ENCODE results near the gene CCDC141. TPM values are rescaled to one million over a fixed set of nuclear protein-coding genes. Genes with fewer than 3 reads are reported as not detected.
A peak's percentile ranks its signal among the peaks of the same experiment; 100 is the strongest.
"Not testable (repeated sequence)": the region's sequence is repeated elsewhere in the genome, so short reads cannot be mapped to it uniquely, and the experiment has no call there.

CCDC141 gene
- 10 to 100 TPM; 13.2 to 44.8 (median 16.8) TPM for total RNA-seq
- total RNA-seq (2013) = 23.3 TPM
- 1.6 to 65.6 (median 30.2) reads per million in 29 experiments for total RNA-seq

GRCh38 chr2:179049546-179050311 lies at the start of gene CCDC141:
TSS of gene CCDC141 (minus strand) at chr2:179050137. CDS start at chr2:179049941, 196 bp downstream.
- Histone ChIP-seq H3K27me3 (replicated peaks in 1 of 2; ENCODE audit: control insufficient read depth in 2 of 2, extremely low read depth in 1 of 2, insufficient read depth in 2 of 2, low read length in 1 of 2) (no peaks in the 10 kb centered on the region), H3K36me3 (ENCODE audit: control insufficient read depth in 2 of 2, extremely low read depth in 1 of 2, insufficient read depth in 1 of 2, low read length in 1 of 2) (peaks cover 0 to 8% of the 10 kb centered on the region in 2 donors), H3K4me1 (ENCODE audit: control insufficient read depth in 1 of 2, extremely low read depth in 1 of 2, insufficient read depth in 2 of 2, low read length in 2 of 2) (peaks cover 8 to 24% of the 10 kb centered on the region in 2 experiments), H3K27ac (ENCODE audit: low read length) (peak within 1 kb of the TSS; percentile 77), H3K9me3 (no peaks in the 10 kb centered on the region), H3K4me3 (ENCODE audit: control insufficient read depth in 1 of 2, extremely low read depth in 1 of 2, low read length in 1 of 2) (peak within 1 kb of the TSS; percentile 58 to 77)
- peak; percentile 77 to 81 (median 80) for ATAC-seq (replicated peaks in 1 of 4)
- Mint-ChIP-seq H3K27ac (peak within 1 kb of the TSS; percentile 95 to 98), H3K9me3 (no peaks in the 10 kb centered on the region), H3K36me3 (peaks cover 8% of the 10 kb centered on the region), H3K4me1 (peaks cover 49 to 55% (median 49%) of the 10 kb centered on the region in 3 donors), H3K4me3 (peak within 1 kb of the TSS; percentile 86 to 90 (median 89)), H3K27me3 (no peaks in the 10 kb centered on the region)
- DNase-seq = peak in 21 of 35 experiments; percentile 2 to 47 (median 14)
- 11% methylated on average over 6 of the region's 12 CpGs for WGBS (ENCODE audit: insufficient coverage)
- POLR2A ChIA-PET = interaction anchor here (0.6 to 1.0 kb wide), 5 partner anchors 8 to 538 kb away, joined by 3 to 9 read pairs (median 4); no protein-coding TSS in a partner anchor
- CTCF ChIA-PET = interaction anchor here (0.6 to 1.1 kb wide), 6 partner anchors 8 to 753 kb away, joined by 3 to 4 read pairs (median 3); no protein-coding TSS in a partner anchor

- no peak overlapping the region for H3K27ac ChIP-seq (ENCODE audit: low read length)
- no peak overlapping the region for H3K27ac Mint-ChIP-seq
- H3K4me1 Mint-ChIP-seq = peaks cover 16 to 22% (median 21%) of the 10 kb centered on the region in 3 donors
- H3K4me3 ChIP-seq (ENCODE audit: control insufficient read depth in 1 of 2, extremely low read depth in 1 of 2, low read length in 1 of 2) = no peak overlapping the region
- H3K36me3 ChIP-seq (ENCODE audit: control insufficient read depth in 2 of 2, extremely low read depth in 1 of 2, insufficient read depth in 1 of 2, low read length in 1 of 2) = no peaks in the 10 kb centered on the region
- DNase-seq = no peak
- H3K4me1 ChIP-seq (ENCODE audit: control insufficient read depth in 1 of 2, extremely low read depth in 1 of 2, insufficient read depth in 2 of 2, low read length in 2 of 2) = peaks cover 7 to 11% of the 10 kb centered on the region in 2 experiments
- H3K36me3 Mint-ChIP-seq = peaks cover 4% of the 10 kb centered on the region
- H3K9me3 ChIP-seq = no peaks in the 10 kb centered on the region
- H3K4me3 Mint-ChIP-seq = no peak overlapping the region
- WGBS (ENCODE audit: insufficient coverage) = no CpG with 5 or more reads among the region's 4 CpGs
- H3K9me3 Mint-ChIP-seq = peaks cover 0 to 4% (median 0%) of the 10 kb centered on the region in 3 donors
- ChIA-PET CTCF (no interaction called here), POLR2A (no interaction called here)
- no peaks in the 10 kb centered on the region for H3K27me3 Mint-ChIP-seq
- no peaks in the 10 kb centered on the region for H3K27me3 ChIP-seq (replicated peaks in 1 of 2; ENCODE audit: control insufficient read depth in 2 of 2, extremely low read depth in 1 of 2, insufficient read depth in 2 of 2, low read length in 1 of 2)
- ATAC-seq (replicated peaks in 1 of 4) = no peak
These were observed 48.2 kb upstream of the CCDC141 start for GRCh38 chr2:179098080-179098689.

GRCh38 chr2:179097131-179097530 lies 47.2 kb upstream of the CCDC141 start:
- Mint-ChIP-seq H3K27ac (no peak overlapping the region), H3K4me3 (no peak overlapping the region), H3K4me1 (peaks cover 16 to 22% (median 21%) of the 10 kb centered on the region in 3 donors), H3K27me3 (no peaks in the 10 kb centered on the region), H3K36me3 (peaks cover 4% of the 10 kb centered on the region), H3K9me3 (peaks cover 0 to 4% (median 0%) of the 10 kb centered on the region in 3 donors)
- no peaks in the 10 kb centered on the region for H3K9me3 ChIP-seq
- no peaks in the 10 kb centered on the region for H3K36me3 ChIP-seq (ENCODE audit: control insufficient read depth in 2 of 2, extremely low read depth in 1 of 2, insufficient read depth in 1 of 2, low read length in 1 of 2)
- WGBS (ENCODE audit: insufficient coverage) = no CpG with 5 or more reads among the region's 1 CpG
- no peak overlapping the region for H3K4me3 ChIP-seq (ENCODE audit: control insufficient read depth in 1 of 2, extremely low read depth in 1 of 2, low read length in 1 of 2)
- CTCF ChIA-PET = no interaction called here
- DNase-seq = no peak
- no peak overlapping the region for H3K27ac ChIP-seq (ENCODE audit: low read length)
- H3K4me1 ChIP-seq (ENCODE audit: control insufficient read depth in 1 of 2, extremely low read depth in 1 of 2, insufficient read depth in 2 of 2, low read length in 2 of 2) = peaks cover 7 to 11% of the 10 kb centered on the region in 2 experiments
- POLR2A ChIA-PET = interaction anchor here in 1 of 2 donors (0.6 kb wide), 1 partner anchor 342 kb away, joined by 3 read pairs; no protein-coding TSS in a partner anchor
- no peak for ATAC-seq (replicated peaks in 1 of 4)
- no peaks in the 10 kb centered on the region for H3K27me3 ChIP-seq (replicated peaks in 1 of 2; ENCODE audit: control insufficient read depth in 2 of 2, extremely low read depth in 1 of 2, insufficient read depth in 2 of 2, low read length in 1 of 2)

- no peak overlapping the region for H3K4me3 ChIP-seq (ENCODE audit: control insufficient read depth in 1 of 2, extremely low read depth in 1 of 2, low read length in 1 of 2)
- H3K9me3 ChIP-seq = no peaks in the 10 kb centered on the region
- CTCF ChIA-PET = interaction anchor here in 1 of 2 donors (0.6 kb wide), 1 partner anchor 32 kb away, joined by 10 read pairs; no protein-coding TSS in a partner anchor
- peaks cover 16 to 22% (median 21%) of the 10 kb centered on the region in 3 donors for H3K4me1 Mint-ChIP-seq
- peak; percentile 77 to 97 (median 93) for ATAC-seq (replicated peaks in 1 of 4)
- no peaks in the 10 kb centered on the region for H3K36me3 ChIP-seq (ENCODE audit: control insufficient read depth in 2 of 2, extremely low read depth in 1 of 2, insufficient read depth in 1 of 2, low read length in 1 of 2)
- no peak overlapping the region for H3K27ac ChIP-seq (ENCODE audit: low read length)
- peaks cover 4% of the 10 kb centered on the region for H3K36me3 Mint-ChIP-seq
- POLR2A ChIA-PET = interaction anchor here (0.6 to 0.7 kb wide), 3 partner anchors 65 to 1659 kb away, joined by 3 read pairs; no protein-coding TSS in a partner anchor
- 0% methylated on average over 1 of the region's 3 CpGs for WGBS (ENCODE audit: insufficient coverage)
- DNase-seq = peak in 18 of 35 experiments; percentile 4 to 38 (median 10)
- peaks cover 7 to 11% of the 10 kb centered on the region in 2 experiments for H3K4me1 ChIP-seq (ENCODE audit: control insufficient read depth in 1 of 2, extremely low read depth in 1 of 2, insufficient read depth in 2 of 2, low read length in 2 of 2)
- H3K27me3 ChIP-seq (replicated peaks in 1 of 2; ENCODE audit: control insufficient read depth in 2 of 2, extremely low read depth in 1 of 2, insufficient read depth in 2 of 2, low read length in 1 of 2) = no peaks in the 10 kb centered on the region
- H3K27ac Mint-ChIP-seq = no peak overlapping the region
- no peaks in the 10 kb centered on the region for H3K27me3 Mint-ChIP-seq
- peaks cover 0 to 4% (median 0%) of the 10 kb centered on the region in 3 donors for H3K9me3 Mint-ChIP-seq
- H3K4me3 Mint-ChIP-seq = peak overlapping the region in 1 of 3 donors; percentile 38
These were observed 46.2 kb upstream of the CCDC141 start for GRCh38 chr2:179096090-179096489.

GRCh38 chr2:179092912-179093311 lies 43.0 kb upstream of the CCDC141 start:
- H3K27me3 ChIP-seq (replicated peaks in 1 of 2; ENCODE audit: control insufficient read depth in 2 of 2, extremely low read depth in 1 of 2, insufficient read depth in 2 of 2, low read length in 1 of 2); H3K4me3 Mint-ChIP-seq; H3K27ac ChIP-seq (ENCODE audit: low read length); ATAC-seq (replicated peaks in 1 of 4); H3K36me3 Mint-ChIP-seq; H3K27ac Mint-ChIP-seq; H3K9me3 Mint-ChIP-seq; H3K27me3 Mint-ChIP-seq; H3K9me3 ChIP-seq; POLR2A ChIA-PET; H3K36me3 ChIP-seq (ENCODE audit: control insufficient read depth in 2 of 2, extremely low read depth in 1 of 2, insufficient read depth in 1 of 2, low read length in 1 of 2); CTCF ChIA-PET; H3K4me3 ChIP-seq (ENCODE audit: control insufficient read depth in 1 of 2, extremely low read depth in 1 of 2, low read length in 1 of 2): not testable (repeated sequence)
- peak in 5 of 35 experiments; percentile 2 to 26 (median 4) for DNase-seq
- peaks cover 16 to 22% (median 21%) of the 10 kb centered on the region in 3 donors for H3K4me1 Mint-ChIP-seq
- WGBS (ENCODE audit: insufficient coverage) = 100% methylated on average over 3 of the region's 4 CpGs
- H3K4me1 ChIP-seq (ENCODE audit: control insufficient read depth in 1 of 2, extremely low read depth in 1 of 2, insufficient read depth in 2 of 2, low read length in 2 of 2) = peaks cover 7 to 11% of the 10 kb centered on the region in 2 experiments

GRCh38 chr2:179082697-179083096 lies 32.8 kb upstream of the CCDC141 start:
- Histone ChIP-seq H3K4me1 (ENCODE audit: control insufficient read depth in 1 of 2, extremely low read depth in 1 of 2, insufficient read depth in 2 of 2, low read length in 2 of 2) (no peaks in the 10 kb centered on the region), H3K4me3 (ENCODE audit: control insufficient read depth in 1 of 2, extremely low read depth in 1 of 2, low read length in 1 of 2) (no peak overlapping the region), H3K27ac (ENCODE audit: low read length) (no peak overlapping the region), H3K27me3 (replicated peaks in 1 of 2; ENCODE audit: control insufficient read depth in 2 of 2, extremely low read depth in 1 of 2, insufficient read depth in 2 of 2, low read length in 1 of 2) (no peaks in the 10 kb centered on the region), H3K9me3 (no peaks in the 10 kb centered on the region), H3K36me3 (ENCODE audit: control insufficient read depth in 2 of 2, extremely low read depth in 1 of 2, insufficient read depth in 1 of 2, low read length in 1 of 2) (no peaks in the 10 kb centered on the region)
- no peak overlapping the region for H3K4me3 Mint-ChIP-seq
- ATAC-seq (replicated peaks in 1 of 4) (no peak), DNase-seq (no peak)
- ChIA-PET CTCF (no interaction called here), POLR2A (no interaction called here)
- no peak overlapping the region for H3K27ac Mint-ChIP-seq
- 71% methylated on average over 2 of the region's 2 CpGs for WGBS (ENCODE audit: insufficient coverage)
- H3K36me3 Mint-ChIP-seq = peaks cover 6% of the 10 kb centered on the region
- H3K27me3 Mint-ChIP-seq = no peaks in the 10 kb centered on the region
- H3K9me3 Mint-ChIP-seq = peaks cover 3 to 19% (median 13%) of the 10 kb centered on the region in 3 donors
- H3K4me1 Mint-ChIP-seq = peaks cover 0 to 6% (median 3%) of the 10 kb centered on the region in 3 donors
